A673 (cell line): ENCODE results near the gene GPR161.

Experiments
- EZH2 ChIP-seq: fragments of 200-600 bp; sonication (generic); IDR thresholded peaks from 2 replicates; pipeline ENCODE4 v1.6.1; 2017; ENCODE audit warnings: borderline replicate concordance, low read depth, mild to moderate bottlenecking, mixed read lengths, antibody characterized with exemption, low read length; ENCODE audit not compliant: poor library complexity, severe bottlenecking
- TF ChIP-seq, protein P1 (sequence below): fragments of 300-800, 200-600 bp; sonication (generic); conservative IDR thresholded peaks from 2 replicates; pipeline ENCODE4 v1.5.1; 2017; ENCODE audit warnings: low read depth, mild to moderate bottlenecking, antibody characterized with exemption, low read length, moderate library complexity, mixed read lengths

DNA sequence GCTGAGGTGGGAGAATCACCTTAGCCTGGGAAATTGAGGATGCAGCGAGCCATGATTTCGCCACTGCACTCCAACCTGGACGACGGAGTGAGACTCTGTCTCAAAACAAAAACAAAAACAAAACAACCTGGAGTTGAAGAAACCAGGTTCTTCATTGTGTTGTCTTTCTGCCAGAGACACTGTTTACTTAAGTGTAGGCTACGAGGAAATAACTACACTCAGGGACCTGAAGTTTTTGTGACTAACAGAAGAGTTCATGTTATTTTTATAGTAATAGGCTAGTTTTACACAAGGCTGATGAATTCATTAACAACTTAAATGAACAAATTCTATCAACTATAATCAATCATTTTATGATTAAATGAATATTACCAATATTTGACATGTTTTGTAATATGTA is 101.4 kb downstream of the GPR161 start:
- TF ChIP-seq, protein P1, sequence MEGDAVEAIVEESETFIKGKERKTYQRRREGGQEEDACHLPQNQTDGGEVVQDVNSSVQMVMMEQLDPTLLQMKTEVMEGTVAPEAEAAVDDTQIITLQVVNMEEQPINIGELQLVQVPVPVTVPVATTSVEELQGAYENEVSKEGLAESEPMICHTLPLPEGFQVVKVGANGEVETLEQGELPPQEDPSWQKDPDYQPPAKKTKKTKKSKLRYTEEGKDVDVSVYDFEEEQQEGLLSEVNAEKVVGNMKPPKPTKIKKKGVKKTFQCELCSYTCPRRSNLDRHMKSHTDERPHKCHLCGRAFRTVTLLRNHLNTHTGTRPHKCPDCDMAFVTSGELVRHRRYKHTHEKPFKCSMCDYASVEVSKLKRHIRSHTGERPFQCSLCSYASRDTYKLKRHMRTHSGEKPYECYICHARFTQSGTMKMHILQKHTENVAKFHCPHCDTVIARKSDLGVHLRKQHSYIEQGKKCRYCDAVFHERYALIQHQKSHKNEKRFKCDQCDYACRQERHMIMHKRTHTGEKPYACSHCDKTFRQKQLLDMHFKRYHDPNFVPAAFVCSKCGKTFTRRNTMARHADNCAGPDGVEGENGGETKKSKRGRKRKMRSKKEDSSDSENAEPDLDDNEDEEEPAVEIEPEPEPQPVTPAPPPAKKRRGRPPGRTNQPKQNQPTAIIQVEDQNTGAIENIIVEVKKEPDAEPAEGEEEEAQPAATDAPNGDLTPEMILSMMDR, result no peak
- no peak for TF ChIP-seq EZH2
